ENCODE results near the gene GLI3.

The GLI3 gene

GRCh38 chr7:41994746-41995110, 242.3 kb downstream of the GLI3 start:
- no peak for DNase-seq

- DNase-seq: peak; percentile 7 to 21
Measured at GRCh38 chr7:41994036-41994745, 242.8 kb downstream of the GLI3 start.

GRCh38 chr7:41992881-41993867, 243.8 kb downstream of the GLI3 start:
- no peak for DNase-seq

GRCh38 chr7:41984888-41985287, 252.1 kb downstream of the GLI3 start:
- peak in 1 of 2 donors; percentile 14 for DNase-seq

- DNase-seq: no peak
Measured at GRCh38 chr7:41981046-41982040, 255.7 kb downstream of the GLI3 start.

- DNase-seq: peak in 1 of 2 donors; percentile 10
Measured at GRCh38 chr7:41979834-41980307, 257.1 kb downstream of the GLI3 start.

GRCh38 chr7:41978858-41979257, 258.2 kb downstream of the GLI3 start:
- no peak for DNase-seq

GRCh38 chr7:41977661-41978060, 259.3 kb downstream of the GLI3 start:
- no peak for DNase-seq

GRCh38 chr7:41977151-41977651, 259.8 kb downstream of the GLI3 start:
- peak; percentile 54 to 58 for DNase-seq

- DNase-seq: no peak
Measured at GRCh38 chr7:41976411-41976810, 260.6 kb downstream of the GLI3 start.

GRCh38 chr7:41975849-41976248, 261.2 kb downstream of the GLI3 start:
- DNase-seq: peak in 1 of 2 donors; percentile 46

- DNase-seq: no peak
Measured at GRCh38 chr7:41974870-41975557, 262.0 kb downstream of the GLI3 start.

- DNase-seq: no peak
Measured at GRCh38 chr7:41973202-41973730, 263.7 kb downstream of the GLI3 start.

- no peak for DNase-seq
Measured at GRCh38 chr7:41972776-41973175, 264.2 kb downstream of the GLI3 start.

- no peak for DNase-seq
Measured at GRCh38 chr7:41972270-41972669, 264.7 kb downstream of the GLI3 start.

- DNase-seq: no peak
Measured at GRCh38 chr7:41971640-41972187, 265.3 kb downstream of the GLI3 start.

- DNase-seq: no peak
Measured at GRCh38 chr7:41970941-41971340, 266.1 kb downstream of the GLI3 start.

GRCh38 chr7:41969561-41970105, 267.4 kb downstream of the GLI3 start:
- no peak for DNase-seq

GRCh38 chr7:41967156-41967555, 269.9 kb downstream of the GLI3 start:
- no peak for DNase-seq

GRCh38 chr7:41965951-41966505, 271.0 kb downstream of the GLI3 start:
- no peak for DNase-seq

All from inflammatory macrophage (primary cell).